Large intestine (tissue), 3 donors: ENCODE results near the gene ST3GAL3. TPM values are rescaled to one million over a fixed set of nuclear protein-coding genes. Genes with fewer than 3 reads are reported as not detected.
A peak's percentile ranks its signal among the peaks of the same experiment; 100 is the strongest.

Experiments used
- DNase-seq, 2 donors: peaks; one replicate each; pipeline versions ENCODE4 v3.0.0 to v3.0.0-alpha.2; 2013
- H3K27ac ChIP-seq: one replicate; pipeline ENCODE4 v1.5.1; 2013; ENCODE audit warnings: low read length
- H3K27me3 ChIP-seq: 2 replicates; pipeline ENCODE4 v1.6.1; 2013; ENCODE audit warnings: low read length; ENCODE audit not compliant: control insufficient read depth, insufficient read depth
- H3K36me3 ChIP-seq: 2 replicates; pipeline ENCODE4 v1.6.1; 2013; ENCODE audit warnings: low read length; ENCODE audit not compliant: control insufficient read depth, insufficient read depth
- H3K4me1 ChIP-seq: one replicate; pipeline ENCODE4 v1.6.1; 2013; ENCODE audit warnings: low read length; ENCODE audit not compliant: control insufficient read depth, insufficient read depth
- H3K4me3 ChIP-seq: one replicate; pipeline ENCODE4 v1.5.1; 2013; ENCODE audit warnings: low read length
- H3K9me3 ChIP-seq: one replicate; pipeline ENCODE4 v1.6.1; 2013; ENCODE audit warnings: mild to moderate bottlenecking, low read depth, low read length, moderate library complexity; ENCODE audit not compliant: control insufficient read depth
- WGBS: methylation state at CpG from one replicate; pipeline ENCODE4 v1.1.5; 2013; ENCODE audit warnings: low lambda C conversion rate; ENCODE audit not compliant: insufficient coverage; 5-methylcytosine and 5-hydroxymethylcytosine counted together
- polyA plus RNA-seq: library from polyadenylated mRNA; unstranded; fragments of 120-200 nt; gene quantifications from one replicate; pipeline ENCODE4 v1.2.1, GENCODE V29; 2013

Gene ST3GAL3
- polyA plus RNA-seq, 1 donor, result 7.7 TPM

DNA sequence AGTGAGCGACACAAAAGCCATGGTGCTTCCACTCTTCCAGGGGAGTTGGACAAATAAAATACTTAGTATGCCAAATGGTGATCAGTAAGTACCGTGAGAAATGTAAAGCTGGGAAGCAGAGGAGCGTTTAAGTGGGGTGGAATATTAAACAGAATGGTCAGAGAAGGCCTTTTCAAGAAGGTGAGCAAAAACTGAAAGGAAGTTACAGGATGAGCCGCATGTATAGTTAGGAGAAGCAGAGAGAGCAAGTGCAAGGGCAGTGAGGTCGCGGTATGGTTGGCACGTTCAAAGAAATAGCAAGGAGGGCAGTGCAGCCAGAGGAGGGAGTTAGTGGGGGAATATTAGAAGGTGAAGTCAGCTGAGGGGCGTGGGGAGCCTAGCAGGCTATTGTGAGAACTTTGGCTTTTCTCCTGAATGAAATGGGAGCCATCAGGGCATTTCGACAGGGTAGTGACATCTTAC, 266.7 kb downstream of the ST3GAL3 start:
- Histone ChIP-seq H3K27me3 (no peaks in the 10 kb centered on the region), H3K36me3 (peaks cover 32% of the 10 kb centered on the region), H3K27ac (peak overlapping the region; percentile 82), H3K9me3 (no peaks in the 10 kb centered on the region), H3K4me1 (peaks cover 29% of the 10 kb centered on the region), H3K4me3 (peak overlapping the region; percentile 94)
- WGBS, result 74% methylated on average over 3 of the region's 9 CpGs
- no peak for DNase-seq

DNA sequence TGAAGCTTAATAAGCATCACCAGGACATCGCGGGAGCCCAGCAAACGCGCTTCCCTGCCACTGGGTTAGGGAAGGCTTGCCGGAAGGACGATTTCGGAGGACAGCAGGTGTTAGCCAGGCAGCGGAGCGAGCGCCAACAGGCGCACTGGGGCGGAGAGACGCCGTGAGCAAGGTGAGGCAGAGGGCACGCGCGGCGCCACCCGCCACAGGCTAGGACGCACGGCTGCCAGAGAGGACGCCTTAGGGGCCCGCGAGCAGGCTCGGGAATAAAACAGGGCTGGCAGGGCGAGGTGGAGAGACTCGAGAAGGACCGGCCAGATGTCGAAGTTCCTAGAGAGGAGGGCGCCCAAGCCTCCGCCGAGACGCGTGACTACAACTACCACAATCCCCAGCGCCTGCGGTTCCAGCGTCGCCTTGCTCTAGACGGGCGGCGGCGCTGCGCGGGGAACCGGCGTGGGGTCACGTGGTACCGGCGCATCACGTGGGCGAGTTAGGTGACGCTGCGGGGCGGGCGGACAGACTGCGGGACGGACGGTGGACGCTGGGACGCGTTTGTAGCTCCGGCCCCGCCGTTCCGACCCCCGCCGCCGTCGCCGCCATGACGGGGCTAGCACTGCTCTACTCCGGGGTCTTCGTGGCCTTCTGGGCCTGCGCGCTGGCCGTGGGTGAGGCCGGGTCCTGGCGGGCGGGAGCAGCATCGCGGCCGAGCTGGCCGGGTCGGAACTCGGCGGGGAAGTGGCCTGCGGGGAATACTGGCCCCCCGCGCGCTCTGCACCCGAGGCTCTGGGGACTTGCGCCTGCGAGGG, 267.3 kb downstream of the ST3GAL3 start, which contains the start of gene ATP6V0B:
TSS of gene ATP6V0B (plus strand) at position 518 of the 806 bp plus-strand sequence. CDS start at position 599, 81 bp downstream.
- H3K36me3 ChIP-seq, result peaks cover 32% of the 10 kb centered on the region
- peak within 1 kb of the TSS; percentile 82 for H3K27ac ChIP-seq
- peak within 1 kb of the TSS; percentile 94 for H3K4me3 ChIP-seq
- no peaks in the 10 kb centered on the region for H3K27me3 ChIP-seq
- WGBS, result no CpG with 5 or more reads among the region's 93 CpGs
- H3K9me3 ChIP-seq, result no peaks in the 10 kb centered on the region
- peaks cover 29% of the 10 kb centered on the region for H3K4me1 ChIP-seq
- peak; percentile 94 to 96 for DNase-seq

GRCh38 chr1:43975249-43975961, 268.1 kb downstream of the ST3GAL3 start:
- H3K4me1 ChIP-seq, result peaks cover 35% of the 10 kb centered on the region
- H3K36me3 ChIP-seq, result peaks cover 32% of the 10 kb centered on the region
- no peaks in the 10 kb centered on the region for H3K9me3 ChIP-seq
- WGBS, result no CpG with 5 or more reads among the region's 34 CpGs
- peak in 1 of 2 donors; percentile 64 for DNase-seq
- peak overlapping the region; percentile 94 for H3K4me3 ChIP-seq
- H3K27me3 ChIP-seq, result no peaks in the 10 kb centered on the region
- H3K27ac ChIP-seq, result peak overlapping the region; percentile 82

DNA sequence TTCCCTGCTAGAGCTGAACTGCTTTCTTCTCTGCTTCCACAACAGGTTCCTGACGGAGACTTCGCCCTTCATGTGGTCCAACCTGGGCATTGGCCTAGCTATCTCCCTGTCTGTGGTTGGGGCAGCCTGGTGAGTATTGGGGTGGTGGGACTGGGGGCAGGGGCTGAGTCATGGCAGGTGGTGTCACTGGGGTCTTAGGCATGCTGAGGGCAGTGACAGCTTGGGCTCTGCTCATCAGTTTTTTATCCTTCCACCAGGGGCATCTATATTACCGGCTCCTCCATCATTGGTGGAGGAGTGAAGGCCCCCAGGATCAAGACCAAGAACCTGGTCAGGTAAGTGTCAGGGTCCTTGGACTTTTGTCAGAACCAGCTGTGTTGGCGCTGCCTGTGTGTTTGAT, 268.7 kb downstream of the ST3GAL3 start:
- no peaks in the 10 kb centered on the region for H3K9me3 ChIP-seq
- peaks cover 32% of the 10 kb centered on the region for H3K36me3 ChIP-seq
- H3K27me3 ChIP-seq, result no peaks in the 10 kb centered on the region
- WGBS, result no CpG with 5 or more reads among the region's 4 CpGs
- H3K4me1 ChIP-seq, result peaks cover 40% of the 10 kb centered on the region
- H3K27ac ChIP-seq, result no peak overlapping the region
- no peak for DNase-seq
- peak overlapping the region; percentile 94 for H3K4me3 ChIP-seq

DNA sequence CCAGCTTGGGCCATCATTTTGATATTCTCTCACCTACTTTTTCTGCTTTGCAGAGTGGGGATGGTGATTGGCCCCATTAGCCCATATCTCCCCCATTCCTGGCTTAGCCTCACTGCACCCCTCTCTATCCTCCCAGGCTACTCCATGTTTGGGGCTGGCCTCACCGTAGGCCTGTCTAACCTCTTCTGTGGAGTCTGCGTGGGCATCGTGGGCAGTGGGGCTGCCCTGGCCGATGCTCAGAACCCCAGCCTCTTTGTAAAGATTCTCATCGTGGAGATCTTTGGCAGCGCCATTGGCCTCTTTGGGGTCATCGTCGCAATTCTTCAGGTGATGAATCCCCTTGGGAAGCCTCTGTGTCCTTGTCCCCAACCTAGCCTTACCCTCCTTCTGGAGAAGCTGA, 269.6 kb downstream of the ST3GAL3 start:
- Histone ChIP-seq H3K4me3 (no peak overlapping the region), H3K36me3 (peaks cover 35% of the 10 kb centered on the region), H3K27me3 (no peaks in the 10 kb centered on the region), H3K9me3 (no peaks in the 10 kb centered on the region), H3K4me1 (peaks cover 40% of the 10 kb centered on the region), H3K27ac (no peak overlapping the region)
- no peak for DNase-seq
- WGBS, result 100% methylated on average over 1 of the region's 8 CpGs

GRCh38 chr1:43977376-43978263, 270.3 kb downstream of the ST3GAL3 start:
- Histone ChIP-seq H3K4me1 (peaks cover 40% of the 10 kb centered on the region), H3K36me3 (peaks cover 31% of the 10 kb centered on the region), H3K27ac (no peak overlapping the region), H3K9me3 (no peaks in the 10 kb centered on the region), H3K4me3 (no peak overlapping the region), H3K27me3 (no peaks in the 10 kb centered on the region)
- no CpG with 5 or more reads among the region's 9 CpGs for WGBS
- DNase-seq, result no peak

DNA sequence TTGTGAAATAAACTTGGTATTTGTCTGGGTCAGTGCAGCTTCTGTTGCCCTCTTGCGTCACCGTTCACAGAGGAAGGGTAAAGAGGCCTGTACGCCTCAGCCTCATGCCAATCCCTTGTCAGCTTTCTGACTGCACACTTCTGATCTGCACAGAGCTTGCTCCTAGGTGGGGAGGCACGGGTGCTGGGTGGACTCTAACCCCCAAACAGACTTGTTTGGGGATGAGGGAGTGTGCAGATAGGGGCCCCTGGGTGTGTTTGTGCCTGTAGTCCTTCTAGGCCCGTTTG, 270.9 kb downstream of the ST3GAL3 start:
- no CpG with 5 or more reads among the region's 5 CpGs for WGBS
- Histone ChIP-seq H3K27me3 (no peaks in the 10 kb centered on the region), H3K27ac (no peak overlapping the region), H3K4me1 (peaks cover 40% of the 10 kb centered on the region), H3K4me3 (peak overlapping the region; percentile 68), H3K9me3 (no peaks in the 10 kb centered on the region), H3K36me3 (peaks cover 31% of the 10 kb centered on the region)
- no peak for DNase-seq

GRCh38 chr1:43978551-43979260, 271.4 kb downstream of the ST3GAL3 start, which contains the start of gene B4GALT2:
Gene B4GALT2 (plus strand): TSS chr1:43979210. CDS start chr1:43981161, 1,951 bp downstream.
- no CpG with 5 or more reads among the region's 54 CpGs for WGBS
- peaks cover 31% of the 10 kb centered on the region for H3K36me3 ChIP-seq

GRCh38 chr1:43979261-43979527, 271.9 kb downstream of the ST3GAL3 start:
- peaks cover 31% of the 10 kb centered on the region for H3K36me3 ChIP-seq
- no peaks in the 10 kb centered on the region for H3K9me3 ChIP-seq
- H3K4me3 ChIP-seq, result peak overlapping the region; percentile 45
- DNase-seq, result no peak
- WGBS, result no CpG with 5 or more reads among the region's 45 CpGs
- no peaks in the 10 kb centered on the region for H3K27me3 ChIP-seq
- H3K4me1 ChIP-seq, result peaks cover 40% of the 10 kb centered on the region
- H3K27ac ChIP-seq, result no peak overlapping the region

More at GRCh38 chr1:43978551-43979260, 271.4 kb downstream of the ST3GAL3 start, which contains the start of gene B4GALT2:
- peak in 1 of 2 donors; percentile 65 for DNase-seq
- Histone ChIP-seq H3K27ac (peak within 1 kb of the TSS; percentile 28), H3K27me3 (no peaks in the 10 kb centered on the region), H3K4me3 (peak within 1 kb of the TSS; percentile 68), H3K9me3 (no peaks in the 10 kb centered on the region), H3K4me1 (peaks cover 40% of the 10 kb centered on the region)
